ENCODE measurements around the gene ZEB1.

GRCh38 chr10:31322647-31323046 lies 3.6 kb downstream of the ZEB1 start:
- TF ChIP-seq CTCF (IDR thresholded peaks at IDR 0.05; ENCODE audit: insufficient read depth, low read length, poor library complexity, severe bottlenecking) (no peak), EZH2phosphoT487 (conservative IDR thresholded peaks at IDR 0.05; ENCODE audit: low read length) (no peak)
